ENCODE results near the gene IMPACT.

IMPACT gene

DNA sequence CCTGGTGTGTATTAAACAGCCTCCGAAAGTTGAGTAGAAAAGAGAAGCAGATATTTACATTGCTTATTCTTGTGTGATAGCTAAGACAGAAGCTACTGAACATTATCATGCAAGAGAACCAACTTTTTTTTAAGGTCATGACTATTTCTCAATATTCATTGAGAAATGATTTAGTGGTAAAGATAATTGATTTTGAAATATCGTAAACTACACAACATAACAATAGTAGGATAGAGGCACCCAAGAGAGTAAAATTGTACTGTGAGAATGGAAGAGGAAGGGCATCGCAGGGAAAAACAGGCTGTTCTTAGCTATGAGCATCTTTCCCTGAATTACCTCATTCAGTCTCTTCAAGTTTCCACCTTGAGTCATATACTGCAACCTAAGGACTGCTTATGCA is 59.2 kb downstream of the IMPACT start:
- DNase-seq, result no peak

- DNase-seq, result no peak
These were observed 60.2 kb downstream of the IMPACT start for GRCh38 chr18:24486684-24487083.

GRCh38 chr18:24488824-24489493 is 62.5 kb downstream of the IMPACT start:
- peak in 1 of 2 donors; percentile 74 for DNase-seq

GRCh38 chr18:24490539-24490938 is 64.1 kb downstream of the IMPACT start:
- no peak for DNase-seq

DNA sequence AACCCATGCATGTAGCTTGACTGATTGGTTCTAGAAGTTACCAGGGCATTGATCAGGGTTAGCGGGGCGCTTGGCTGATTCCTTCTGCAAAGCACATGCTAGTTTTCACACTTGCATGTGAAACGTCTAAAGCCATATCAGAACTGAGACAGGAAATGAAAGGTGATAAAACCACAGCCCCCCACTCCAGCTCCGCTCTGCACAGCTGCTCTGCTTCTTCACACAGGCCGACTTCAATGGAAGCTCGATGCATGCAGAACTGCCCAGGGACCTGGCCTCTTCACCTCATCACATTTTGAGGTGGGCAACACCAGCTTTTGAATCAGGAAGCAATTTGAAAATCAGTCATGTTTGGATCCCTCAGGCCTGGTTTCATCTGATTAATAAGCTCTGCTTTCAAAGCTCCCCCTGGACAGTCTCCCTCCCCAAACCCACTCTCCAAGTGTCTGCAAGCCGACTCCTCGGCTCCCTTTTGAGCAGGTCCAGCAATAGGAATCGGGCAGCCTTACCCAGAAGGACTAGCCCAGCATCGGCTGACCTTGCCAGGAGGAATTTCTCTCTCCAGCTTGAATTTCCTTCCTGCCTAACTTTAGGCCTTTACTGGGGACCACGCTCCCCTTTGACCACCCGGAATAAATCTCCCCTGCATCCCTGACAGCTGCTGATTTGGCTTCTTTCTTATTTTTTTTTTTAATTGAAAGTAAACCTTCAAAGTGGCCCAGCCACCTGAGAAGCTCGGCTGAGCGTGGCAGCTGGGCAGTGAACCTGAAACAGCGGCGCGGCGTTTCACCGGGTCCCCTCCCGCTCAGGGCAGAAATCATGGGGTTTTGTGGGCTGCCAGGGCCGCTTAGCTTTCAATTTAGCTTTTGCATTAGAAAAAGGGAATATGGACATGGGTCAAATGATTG is 65.7 kb downstream of the IMPACT start:
- no peak for DNase-seq

- no peak for DNase-seq
These were observed 68.1 kb downstream of the IMPACT start for GRCh38 chr18:24494586-24494985.

GRCh38 chr18:24497031-24497754 is 70.7 kb downstream of the IMPACT start:
- no peak for DNase-seq

GRCh38 chr18:24499814-24500213 is 73.3 kb downstream of the IMPACT start:
- DNase-seq, result no peak

GRCh38 chr18:24500217-24500616 is 73.7 kb downstream of the IMPACT start:
- DNase-seq, result no peak

- DNase-seq, result no peak
These were observed 74.3 kb downstream of the IMPACT start for GRCh38 chr18:24500766-24501165.

DNA sequence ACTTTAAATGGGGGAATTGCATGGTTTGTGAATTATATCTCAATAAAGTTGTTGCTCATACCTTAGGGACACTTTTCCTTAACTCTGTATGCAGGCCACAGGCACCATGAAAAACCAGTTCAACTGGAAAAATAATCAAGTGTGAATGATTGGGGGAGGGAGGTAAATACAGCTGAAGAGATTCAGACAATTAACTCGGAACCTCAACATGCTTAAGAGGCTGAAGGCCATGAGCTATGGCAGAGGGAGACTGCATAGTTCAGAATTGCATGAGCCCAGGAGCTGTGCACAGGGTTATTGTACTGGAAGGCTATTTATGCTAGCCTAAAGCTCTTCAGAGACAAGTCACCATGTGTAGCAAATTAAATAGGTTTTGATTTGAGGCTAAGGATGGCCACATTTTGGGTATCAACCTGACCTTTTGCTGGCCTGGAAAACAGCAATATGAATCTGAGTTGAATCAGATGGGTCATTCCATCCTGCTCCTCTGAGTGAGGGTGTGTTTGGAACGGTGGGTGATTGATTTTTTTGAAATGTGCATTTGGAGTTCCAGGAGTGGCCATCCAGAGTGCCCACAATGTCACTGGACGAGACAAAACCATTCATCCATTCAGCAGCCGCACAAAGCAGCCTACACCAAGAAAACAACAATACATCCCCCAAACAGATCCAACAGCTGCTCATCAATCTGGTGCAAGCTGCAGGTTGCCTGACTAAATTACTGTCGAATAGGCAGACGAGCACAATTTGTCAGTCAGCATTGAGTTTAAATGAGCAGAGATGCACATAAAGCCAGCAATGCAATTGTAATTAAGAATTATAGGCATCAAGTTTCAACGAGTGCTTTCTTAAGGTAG is 76.4 kb downstream of the IMPACT start:
- no peak for DNase-seq

Data from bone marrow (tissue), 2 donors.